Left kidney (tissue), 2 donors: ENCODE data around the gene ADSS1. TPM values are rescaled to one million over a fixed set of nuclear protein-coding genes. Genes with fewer than 3 reads are reported as not detected.

Source experiments
- DNase-seq: peaks from one replicate; pipeline ENCODE4 v3.0.0-alpha.2; 2013
- polyA plus RNA-seq: library from polyadenylated mRNA; unstranded; fragments of 120-200 nt; gene quantifications from one replicate; pipeline ENCODE4 v1.2.1, GENCODE V29; 2013; ENCODE audit not compliant: insufficient read length

ADSS1 gene
- polyA plus RNA-seq, 1 donor = 16.0 TPM

DNA sequence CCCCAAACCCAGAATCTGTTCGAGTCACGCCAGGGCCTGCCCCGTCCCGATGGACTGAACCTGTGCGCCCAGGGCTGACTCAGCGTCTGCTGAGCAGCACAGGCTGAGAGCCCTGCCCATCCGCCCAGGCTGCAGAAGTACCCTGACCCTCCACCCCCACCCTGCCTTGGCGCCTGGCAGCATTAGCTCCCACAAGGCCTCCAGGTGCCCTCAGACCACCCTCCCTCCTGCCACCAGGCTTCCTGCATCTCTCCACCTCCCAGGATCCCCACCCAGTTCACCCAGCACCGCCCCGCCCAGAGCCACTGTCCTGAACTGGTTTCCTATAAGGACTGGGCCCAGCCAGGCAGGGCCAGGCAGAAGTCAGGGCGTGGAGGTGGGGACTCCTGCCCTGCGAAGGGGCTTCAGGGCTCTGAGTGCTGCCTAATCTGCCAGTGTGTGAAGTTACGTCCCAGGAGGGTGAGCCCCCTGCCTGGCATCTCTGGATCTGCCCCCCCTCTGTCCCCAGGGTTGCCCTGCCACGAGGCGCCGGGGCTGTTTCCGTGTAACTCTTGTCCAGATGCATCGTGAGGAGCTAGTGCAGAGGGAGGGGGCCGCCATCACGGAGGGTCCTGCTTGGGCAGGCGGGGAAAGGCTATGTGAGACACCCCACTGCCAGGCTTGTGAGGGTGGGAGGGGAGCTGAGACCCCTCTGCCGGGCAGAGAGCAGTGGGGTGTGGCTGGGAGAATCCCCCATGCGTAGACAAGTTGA lies 9.1 kb downstream of the ADSS1 start:
- no peak for DNase-seq

DNA sequence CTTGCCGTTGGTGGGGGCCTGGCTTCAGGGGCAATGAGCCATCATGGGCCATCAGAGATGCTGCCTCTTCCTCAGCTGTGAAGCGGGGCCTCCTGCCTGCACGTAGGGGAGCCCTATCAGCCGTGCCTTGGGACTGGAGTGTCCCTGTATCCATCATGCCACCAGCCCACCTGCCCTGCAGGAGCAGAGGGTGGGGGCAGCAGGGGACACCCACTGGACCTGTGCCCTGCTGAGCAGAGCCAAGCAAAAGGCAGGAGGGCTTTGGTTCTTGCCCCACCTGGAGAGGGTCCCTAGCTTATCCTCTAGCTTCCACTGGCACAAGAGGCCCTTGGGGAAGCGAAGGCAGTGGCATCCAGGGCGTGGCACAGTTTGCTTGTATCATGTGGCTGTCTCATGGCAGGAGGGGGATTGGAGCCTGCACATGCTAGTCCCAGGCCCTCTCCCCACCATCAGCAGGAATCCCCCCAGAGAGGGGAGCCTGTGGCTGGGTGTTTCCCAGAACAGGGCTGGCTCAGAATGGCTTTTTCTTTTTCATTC lies 10.1 kb downstream of the ADSS1 start:
- no peak for DNase-seq

DNA sequence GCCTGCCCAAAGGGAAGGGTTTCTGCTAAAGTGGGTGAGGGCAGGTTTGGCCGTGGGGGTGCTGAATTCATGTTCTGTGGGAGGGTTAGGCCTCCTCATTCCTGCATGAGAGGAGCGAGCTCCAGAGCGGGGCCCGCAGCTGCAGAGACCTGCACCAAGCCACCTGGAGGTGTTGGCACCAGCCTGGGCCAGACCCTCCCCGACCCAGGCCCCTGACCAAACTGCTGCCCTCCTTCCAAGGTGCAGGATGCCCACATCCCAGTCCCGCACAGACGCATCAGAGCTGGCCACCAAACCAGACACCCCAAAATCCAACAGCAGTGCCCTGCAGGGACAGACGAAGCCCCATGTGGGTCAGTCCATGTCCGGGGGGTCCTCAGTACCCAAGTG lies 10.6 kb downstream of the ADSS1 start:
- no peak for DNase-seq

DNA sequence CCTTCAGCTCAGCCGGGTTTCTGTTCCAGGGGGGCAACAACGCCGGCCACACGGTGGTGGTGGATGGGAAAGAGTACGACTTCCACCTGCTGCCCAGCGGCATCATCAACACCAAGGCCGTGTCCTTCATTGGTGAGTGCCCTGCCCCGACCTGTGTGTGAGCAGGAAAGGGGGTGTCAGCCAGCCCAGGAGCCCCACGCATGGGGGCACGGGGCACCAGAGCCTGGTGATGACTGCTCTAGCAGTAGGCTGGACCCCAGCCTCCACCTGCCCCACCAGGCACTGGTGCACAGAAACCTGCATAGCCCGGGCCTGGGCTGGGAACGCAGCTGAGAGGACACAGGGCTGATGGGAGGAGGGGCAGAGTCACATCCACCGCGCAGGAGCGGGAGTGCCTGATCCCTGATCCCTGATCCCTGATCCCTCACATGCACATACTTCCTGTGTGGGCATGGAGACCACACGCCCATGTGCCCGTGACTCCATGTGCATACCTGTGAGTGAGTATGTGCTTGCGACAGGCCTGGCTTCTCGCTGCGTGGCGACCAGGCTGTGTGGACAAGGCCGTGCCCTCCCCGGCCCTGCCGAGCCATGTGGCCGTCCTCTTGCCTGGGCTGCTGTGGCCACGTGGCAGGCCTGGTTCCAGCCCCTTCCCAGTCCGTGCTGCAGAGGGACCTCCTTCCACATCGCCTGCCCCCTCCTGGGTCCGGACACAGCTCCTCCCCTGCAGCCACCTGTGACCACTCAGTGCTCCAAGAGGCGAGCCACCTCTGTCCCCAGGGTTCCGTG lies 11.2 kb downstream of the ADSS1 start:
- DNase-seq = no peak

DNA sequence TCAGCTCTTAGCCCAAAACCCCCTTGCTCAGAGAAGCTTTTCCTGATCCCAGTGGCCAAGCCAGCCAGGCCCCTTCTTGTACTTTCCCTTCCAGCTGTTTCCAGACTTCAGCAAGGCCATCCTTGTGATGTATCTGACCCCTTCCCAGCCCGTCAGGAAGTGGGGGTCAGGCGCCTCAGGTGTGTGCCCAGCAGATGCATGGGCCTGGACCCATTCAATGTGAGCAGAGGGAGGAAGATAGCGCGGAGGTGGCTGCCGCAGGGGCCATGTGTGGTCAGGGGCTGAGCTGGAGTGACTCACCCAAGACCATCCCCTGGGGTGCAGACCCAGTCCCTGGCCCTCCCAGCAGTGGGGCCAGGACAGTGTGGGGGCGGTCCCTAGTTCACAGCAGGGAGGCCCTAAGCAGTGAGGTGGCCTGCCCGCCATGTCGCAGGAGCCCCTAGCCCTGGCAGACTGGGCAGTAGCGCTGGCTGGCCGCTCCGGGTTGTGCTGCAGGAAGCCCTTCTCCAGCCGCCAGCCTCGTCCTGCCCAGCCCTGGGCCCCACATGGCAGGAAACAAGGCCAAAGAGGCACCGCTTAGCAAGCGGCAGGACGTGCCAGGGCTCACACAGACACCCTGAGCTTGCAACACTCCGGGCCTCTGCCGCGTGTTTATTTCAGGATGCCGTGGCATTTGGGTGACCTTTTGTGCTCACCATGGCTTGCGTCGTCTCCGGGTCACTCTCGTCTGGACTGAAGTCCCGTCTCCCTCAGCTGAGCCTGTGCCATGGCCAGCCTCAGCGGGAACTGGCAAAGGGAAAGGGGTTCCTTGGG lies 12.0 kb downstream of the ADSS1 start:
- DNase-seq = no peak

DNA sequence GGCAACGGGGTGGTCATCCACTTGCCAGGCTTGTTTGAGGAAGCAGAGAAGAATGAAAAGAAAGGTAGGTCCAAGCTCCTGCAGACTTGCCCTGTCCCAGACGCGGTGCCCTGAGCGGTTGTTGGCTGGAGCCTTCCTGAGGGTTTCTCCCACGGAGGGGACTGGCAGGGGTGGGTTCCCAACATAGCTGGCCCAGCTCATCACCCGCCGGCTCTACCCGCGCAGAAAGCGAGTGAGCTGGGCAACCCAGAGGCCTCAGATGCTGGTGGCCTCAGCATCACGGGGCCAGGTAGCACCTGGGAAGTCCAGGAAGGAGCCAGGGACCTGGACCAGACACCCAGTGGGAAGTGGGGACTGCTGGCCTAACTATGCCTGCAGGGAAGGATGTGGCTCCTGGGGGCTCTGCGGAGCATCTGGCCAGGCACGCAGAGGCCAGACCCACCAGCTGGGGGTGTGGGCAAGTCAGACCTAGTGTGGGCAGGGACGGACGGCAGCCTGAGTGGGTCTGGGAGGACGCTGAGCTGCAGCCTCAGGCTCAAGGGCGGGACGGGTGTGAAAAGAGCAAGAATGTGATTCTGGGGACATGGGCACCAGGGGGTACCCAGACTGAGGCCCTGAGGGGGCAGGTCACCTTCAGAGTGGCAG lies 14.5 kb downstream of the ADSS1 start:
- DNase-seq = no peak

DNA sequence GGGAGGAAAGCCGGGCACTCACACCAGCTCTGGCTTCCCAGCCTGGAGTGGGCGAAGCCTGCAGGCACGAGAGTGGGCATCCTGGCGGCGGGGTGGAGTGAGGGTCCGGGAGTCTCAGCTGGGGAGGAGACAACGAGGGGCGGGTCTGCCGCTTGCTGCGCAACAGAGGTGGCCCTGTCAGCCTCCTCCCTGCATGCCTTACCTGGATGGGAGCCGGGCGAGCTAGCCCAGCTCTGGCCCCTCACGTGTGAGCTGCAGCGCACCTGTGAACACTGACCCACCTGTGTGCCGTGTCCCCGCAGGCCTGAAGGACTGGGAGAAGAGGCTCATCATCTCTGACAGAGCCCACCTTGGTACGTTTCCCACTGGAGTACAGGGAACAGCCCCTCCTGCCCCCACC lies 15.0 kb downstream of the ADSS1 start:
- DNase-seq = no peak

DNA sequence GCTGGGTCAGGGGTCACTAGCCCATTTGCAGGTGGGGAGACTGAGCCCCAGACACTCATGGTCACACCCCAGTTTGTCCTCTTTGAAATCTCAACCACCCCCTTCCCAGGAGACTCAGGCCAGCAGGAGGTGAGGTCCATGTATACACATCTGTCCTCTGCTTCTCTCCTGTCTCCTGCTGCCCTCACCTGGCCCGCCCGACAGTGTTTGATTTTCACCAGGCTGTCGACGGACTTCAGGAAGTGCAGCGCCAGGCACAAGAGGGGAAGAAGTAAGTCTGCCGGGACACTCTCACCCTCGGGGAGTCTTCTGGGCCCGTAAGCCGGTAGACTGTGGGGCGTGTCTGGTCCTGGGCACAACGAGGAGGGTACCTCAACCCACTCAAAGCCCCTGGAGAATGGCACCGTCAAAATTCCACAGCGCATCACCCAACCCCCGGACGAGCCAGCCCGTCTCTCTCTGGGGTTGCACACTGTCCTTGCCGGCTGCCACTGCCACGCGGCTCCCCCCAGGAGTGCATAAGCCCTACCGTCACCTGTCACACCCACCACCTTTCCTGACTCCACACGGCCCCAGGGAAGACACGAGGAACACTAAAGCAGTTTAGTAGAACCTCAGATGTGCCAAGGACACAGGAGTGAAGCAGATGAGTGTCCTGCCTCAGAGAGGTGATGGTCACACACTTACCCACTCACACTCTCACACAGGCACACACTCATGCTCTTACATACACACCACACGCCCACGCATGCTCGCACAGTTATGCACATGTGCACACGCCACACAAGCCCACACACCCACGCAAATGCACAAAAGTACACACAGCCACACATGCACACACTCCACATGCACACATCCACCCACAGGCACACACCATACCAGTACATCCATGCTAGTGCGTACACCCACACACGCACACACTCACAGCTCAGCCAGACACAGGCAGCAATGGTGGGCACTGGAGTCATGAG lies 15.8 kb downstream of the ADSS1 start:
- no peak for DNase-seq

DNA sequence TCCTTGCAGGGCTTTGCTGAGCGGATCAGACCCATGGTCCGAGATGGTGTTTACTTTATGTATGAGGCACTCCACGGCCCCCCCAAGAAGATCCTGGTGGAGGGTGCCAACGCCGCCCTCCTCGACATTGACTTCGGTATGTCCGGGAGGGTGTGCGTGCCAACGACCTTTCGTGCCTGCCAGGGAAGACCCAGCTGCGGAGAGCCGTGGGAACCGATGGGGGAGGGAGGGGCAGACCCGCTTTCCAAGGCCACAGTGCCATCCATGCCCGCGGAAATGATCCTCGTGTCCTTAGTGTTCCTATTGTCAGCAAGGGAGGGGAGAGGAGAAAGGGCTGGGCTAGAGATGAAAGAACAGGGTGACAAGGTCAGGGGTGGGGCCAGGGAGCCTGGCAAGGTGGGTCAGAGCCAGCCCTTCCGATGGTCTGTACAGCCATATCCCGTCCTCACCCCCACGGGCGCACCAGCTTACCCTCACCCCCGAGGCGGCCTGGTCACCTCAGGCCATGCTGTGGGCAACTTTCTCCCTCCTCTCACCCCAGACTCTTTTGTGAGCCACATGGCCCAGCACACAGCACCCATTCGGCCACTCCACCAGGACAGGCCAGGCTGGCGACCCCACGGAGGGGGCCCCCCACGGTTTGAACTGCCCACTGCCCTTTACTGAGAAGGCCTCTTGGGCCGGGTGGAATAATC lies 17.2 kb downstream of the ADSS1 start:
- DNase-seq = no peak

DNA sequence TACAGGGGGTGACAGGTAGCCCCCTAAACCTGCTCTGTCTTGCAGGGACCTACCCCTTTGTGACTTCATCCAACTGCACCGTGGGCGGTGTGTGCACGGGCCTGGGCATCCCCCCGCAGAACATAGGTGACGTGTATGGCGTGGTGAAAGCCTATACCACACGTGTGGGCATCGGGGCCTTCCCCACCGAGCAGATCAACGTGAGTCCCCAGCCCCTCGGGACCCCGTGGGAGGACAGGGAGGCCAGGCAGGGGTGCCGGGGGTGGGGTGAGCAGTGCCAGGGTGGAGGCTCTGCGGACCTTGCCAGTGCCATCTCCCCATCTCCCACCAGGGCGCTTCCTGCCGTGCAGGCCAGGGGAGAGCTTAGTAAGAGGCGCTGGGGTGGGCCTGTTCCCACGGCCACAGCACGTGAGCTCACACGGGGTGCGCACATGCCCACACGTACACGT lies 17.8 kb downstream of the ADSS1 start:
- DNase-seq = no peak

DNA sequence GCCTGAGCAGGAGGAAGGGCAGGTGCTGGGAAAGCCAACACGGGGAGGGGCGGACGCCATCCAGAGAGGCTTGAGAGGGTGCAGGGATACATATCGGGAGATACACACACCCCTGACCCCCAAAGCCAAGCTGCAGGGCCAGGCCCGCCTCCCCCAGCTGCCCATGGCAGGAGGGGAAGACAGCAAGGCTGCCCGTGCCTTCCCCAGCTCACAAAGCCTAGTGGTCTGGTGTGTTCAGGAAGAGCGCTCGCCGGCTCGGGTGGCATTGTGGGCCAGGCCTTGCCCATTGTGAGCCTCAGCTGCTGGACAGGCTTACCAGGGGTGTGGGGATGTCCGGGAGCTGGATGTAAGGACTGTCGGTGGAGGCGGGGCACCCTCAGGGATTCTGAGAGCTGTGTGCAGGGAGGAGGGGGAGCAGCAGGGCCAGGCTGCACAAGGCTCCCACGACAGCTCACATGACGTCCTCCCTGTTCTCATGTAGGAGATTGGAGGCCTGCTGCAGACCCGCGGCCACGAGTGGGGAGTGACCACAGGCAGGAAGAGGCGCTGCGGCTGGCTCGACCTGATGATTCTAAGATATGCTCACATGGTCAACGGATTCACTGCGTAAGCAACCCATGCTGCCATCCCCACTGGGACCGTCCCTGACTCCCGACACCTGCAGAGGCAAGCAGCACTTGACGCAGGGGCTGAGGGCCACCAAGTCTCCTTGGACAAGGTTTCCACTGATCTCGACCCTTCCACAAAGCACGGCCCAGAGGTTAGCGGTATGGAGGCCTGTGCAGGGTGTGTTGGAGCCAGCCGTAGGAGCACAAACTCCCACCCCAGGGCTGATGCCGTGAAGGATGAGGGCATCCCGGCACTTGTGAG lies 18.8 kb downstream of the ADSS1 start:
- DNase-seq = no peak

DNA sequence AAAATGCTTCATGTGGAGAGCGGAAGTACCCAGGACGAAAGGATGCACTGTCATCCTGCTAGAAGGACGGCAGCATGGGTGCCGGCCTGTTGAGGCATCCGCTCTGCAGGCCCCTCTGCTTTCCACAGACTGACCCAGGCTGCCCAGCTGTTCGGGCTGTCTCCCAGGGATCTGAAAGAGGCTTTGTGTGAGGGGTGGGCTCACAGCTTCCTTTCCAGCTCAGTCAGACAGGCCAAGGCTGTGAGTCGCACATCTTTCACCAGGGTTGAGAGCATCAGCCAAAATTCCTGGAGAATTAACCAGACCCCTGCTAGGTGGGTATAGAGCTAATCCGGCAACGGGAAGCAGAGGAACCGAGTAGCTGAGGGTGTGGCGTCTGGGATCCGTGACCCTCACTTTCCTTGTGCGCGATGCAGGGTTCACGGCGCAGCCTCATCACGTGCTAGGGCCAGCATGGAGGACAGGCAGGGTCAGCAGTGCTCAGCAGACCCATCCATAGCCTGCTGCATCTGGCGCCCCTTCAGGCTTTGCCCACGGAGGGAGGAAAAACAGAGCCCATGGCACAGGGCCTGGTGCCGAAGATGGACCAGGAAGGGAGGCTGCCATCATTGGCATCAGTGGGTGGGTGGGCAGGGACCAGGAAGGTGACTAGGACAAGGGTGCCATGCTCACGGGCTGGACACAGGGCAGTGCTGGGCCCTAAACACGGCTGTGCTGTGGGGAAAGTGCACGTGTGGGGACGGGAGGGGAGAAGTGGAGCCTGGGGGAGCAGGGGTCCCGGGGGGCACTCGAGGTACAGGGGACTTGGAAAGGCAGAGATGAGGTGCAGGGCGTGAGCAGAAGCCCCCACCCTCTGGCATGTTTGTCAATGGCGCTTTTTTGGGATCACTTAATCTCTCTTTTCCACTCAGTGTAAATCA lies 19.7 kb downstream of the ADSS1 start:
- DNase-seq = no peak

DNA sequence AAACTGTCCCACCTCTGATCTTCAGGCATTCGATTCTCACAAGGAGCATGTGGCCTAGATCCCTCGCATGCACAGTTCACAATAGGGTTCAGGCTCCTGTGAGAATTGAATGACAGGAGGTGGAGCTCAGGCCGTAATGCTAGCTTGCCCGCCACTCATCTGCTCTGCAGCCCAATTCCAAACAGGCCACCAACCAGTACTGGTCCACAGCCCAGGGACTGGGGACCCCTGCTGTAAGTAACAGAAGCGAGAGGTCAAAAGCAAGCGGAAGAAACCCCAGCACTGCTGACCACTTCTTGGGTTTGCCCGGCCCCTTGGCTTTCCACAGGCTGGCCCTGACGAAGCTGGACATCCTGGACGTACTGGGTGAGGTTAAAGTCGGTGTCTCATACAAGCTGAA lies 20.5 kb downstream of the ADSS1 start:
- DNase-seq = no peak

DNA sequence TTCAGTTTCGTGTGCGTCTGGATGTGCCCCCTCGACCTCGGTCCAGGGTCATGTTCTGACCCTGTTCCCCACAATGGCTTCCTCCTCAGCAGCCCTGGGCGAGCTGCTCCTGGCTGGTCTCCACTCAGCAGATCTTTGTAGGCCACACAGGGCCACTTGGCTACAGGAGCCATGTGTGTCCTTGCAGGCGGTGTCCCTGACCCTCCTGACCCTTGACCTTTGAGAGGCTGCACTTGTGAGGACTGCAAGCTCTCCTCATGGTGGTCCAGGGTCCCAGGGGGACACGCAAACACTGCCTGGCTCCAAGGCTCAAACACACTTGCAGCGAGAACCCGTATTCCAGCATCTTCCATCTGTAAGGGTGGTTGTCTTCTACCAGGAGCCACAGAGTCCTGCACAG lies 21.4 kb downstream of the ADSS1 start:
- no peak for DNase-seq

DNA sequence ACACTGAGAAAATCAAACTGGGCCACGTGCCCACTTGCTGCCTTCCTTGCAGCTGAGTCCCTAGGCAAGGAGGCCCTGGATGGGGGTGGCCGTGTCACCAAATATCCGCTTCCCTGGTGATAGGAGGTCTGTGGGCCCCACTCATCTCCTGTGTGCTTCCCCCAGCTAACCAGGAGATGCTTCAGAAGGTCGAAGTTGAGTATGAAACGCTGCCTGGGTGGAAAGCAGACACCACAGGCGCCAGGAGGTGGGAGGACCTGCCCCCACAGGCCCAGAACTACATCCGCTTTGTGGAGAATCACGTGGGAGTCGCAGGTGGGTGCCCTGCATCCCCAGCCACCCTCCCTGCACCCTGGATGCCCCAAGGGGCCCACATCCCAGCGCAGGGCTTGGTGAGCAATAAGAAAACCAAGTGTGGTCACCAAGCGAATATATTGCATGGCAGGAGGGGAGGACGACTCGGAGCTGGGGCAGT lies 22.1 kb downstream of the ADSS1 start:
- DNase-seq = no peak

DNA sequence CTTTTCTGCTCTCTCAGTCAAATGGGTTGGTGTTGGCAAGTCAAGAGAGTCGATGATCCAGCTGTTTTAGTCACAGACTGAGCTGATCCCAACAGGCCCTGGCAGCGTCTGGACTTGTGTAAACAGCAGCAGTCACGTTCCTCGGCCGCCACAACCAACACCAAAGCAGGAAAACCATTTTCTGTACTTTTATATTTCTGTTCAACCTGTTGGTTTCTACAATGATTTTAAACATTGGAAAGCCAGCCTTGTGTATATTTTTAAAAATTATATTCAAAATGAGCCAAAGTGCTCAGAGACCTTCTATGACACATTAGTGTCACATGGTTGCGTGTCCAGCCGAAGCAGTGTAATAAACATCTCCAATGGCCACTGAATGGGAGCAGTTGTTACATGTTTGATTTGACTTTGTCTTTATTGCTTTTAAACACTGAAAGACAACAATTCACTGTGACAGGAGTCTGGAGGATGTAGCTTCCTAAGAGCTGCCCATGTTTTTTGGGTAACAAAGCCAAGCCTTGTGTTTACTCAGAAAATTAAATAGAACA lies 23.0 kb downstream of the ADSS1 start:
- DNase-seq = no peak

DNA sequence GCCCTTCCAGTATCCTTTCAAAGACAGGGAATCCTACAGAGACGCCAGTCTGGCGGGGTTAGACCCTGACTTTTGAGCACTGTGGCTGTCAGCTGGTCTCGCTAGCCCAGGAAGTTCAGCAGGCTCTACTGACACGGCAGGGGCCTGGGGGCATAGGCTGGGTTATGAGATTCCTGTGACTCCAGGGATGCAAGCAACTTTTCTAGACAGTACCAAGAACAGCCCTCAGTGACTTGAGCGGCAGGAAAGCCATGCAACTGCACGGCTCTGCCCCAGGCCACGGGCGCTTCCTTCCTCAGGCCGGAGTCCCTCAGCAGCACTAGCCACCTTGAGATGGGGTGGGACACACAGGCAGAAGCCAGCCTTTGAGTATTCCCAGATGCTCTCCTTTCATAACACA lies 23.8 kb downstream of the ADSS1 start:
- DNase-seq = no peak
